Measurements from ENCODE around the gene C2CD4B.
A peak's percentile ranks its signal among the peaks of the same experiment; 100 is the strongest.

Gene C2CD4B

GRCh38 chr15:62165104-62165792, at the start of gene C2CD4B:
Gene C2CD4B (minus strand): TSS chr15:62165285. CDS start chr15:62164984, 301 bp downstream.
- DNase-seq (ENCODE audit: low read depth): peak; percentile 42
- TF ChIP-seq CTCF (IDR thresholded peaks at IDR 0.05; ENCODE audit: insufficient read depth, low read depth, low read length, missing control alignments): no peak
- no peak within 1 kb of the TSS for H3K4me3 ChIP-seq (ENCODE audit: low read depth, low read length)

GRCh38 chr15:62212741-62213140, 47.7 kb upstream of the C2CD4B start:
- DNase-seq (ENCODE audit: low read depth): no peak
- no peak overlapping the region for H3K4me3 ChIP-seq (ENCODE audit: low read depth, low read length)
- TF ChIP-seq CTCF (IDR thresholded peaks at IDR 0.05; ENCODE audit: insufficient read depth, low read depth, low read length, missing control alignments): no peak

GRCh38 chr15:62211348-62211747, 46.3 kb upstream of the C2CD4B start:
- TF ChIP-seq CTCF (IDR thresholded peaks at IDR 0.05; ENCODE audit: insufficient read depth, low read depth, low read length, missing control alignments): no peak
- no peak overlapping the region for H3K4me3 ChIP-seq (ENCODE audit: low read depth, low read length)
- no peak for DNase-seq (ENCODE audit: low read depth)

- TF ChIP-seq CTCF (IDR thresholded peaks at IDR 0.05; ENCODE audit: insufficient read depth, low read depth, low read length, missing control alignments): no peak
- H3K4me3 ChIP-seq (ENCODE audit: low read depth, low read length): no peak overlapping the region
- DNase-seq (ENCODE audit: low read depth): no peak
Observed at GRCh38 chr15:62209821-62210220, 44.7 kb upstream of the C2CD4B start.

GRCh38 chr15:62209322-62209721, 44.2 kb upstream of the C2CD4B start:
- H3K4me3 ChIP-seq (ENCODE audit: low read depth, low read length): no peak overlapping the region
- TF ChIP-seq CTCF (IDR thresholded peaks at IDR 0.05; ENCODE audit: insufficient read depth, low read depth, low read length, missing control alignments): no peak
- no peak for DNase-seq (ENCODE audit: low read depth)

- H3K4me3 ChIP-seq (ENCODE audit: low read depth, low read length): no peak overlapping the region
- no peak for DNase-seq (ENCODE audit: low read depth)
- TF ChIP-seq CTCF (IDR thresholded peaks at IDR 0.05; ENCODE audit: insufficient read depth, low read depth, low read length, missing control alignments): no peak
Observed at GRCh38 chr15:62208884-62209283, 43.8 kb upstream of the C2CD4B start.

GRCh38 chr15:62208367-62208766, 43.3 kb upstream of the C2CD4B start:
- no peak for DNase-seq (ENCODE audit: low read depth)
- TF ChIP-seq CTCF (IDR thresholded peaks at IDR 0.05; ENCODE audit: insufficient read depth, low read depth, low read length, missing control alignments): no peak
- H3K4me3 ChIP-seq (ENCODE audit: low read depth, low read length): no peak overlapping the region

Data from GM12865 (cell line).